ENCODE results near the gene CRISP1. TPM values are rescaled to one million over a fixed set of nuclear protein-coding genes. Genes with fewer than 3 reads are reported as not detected.

The CRISP1 gene
- total and polyA plus RNA-seq, 2 of the 8 experiments (the other 6 are each of a cell fraction or from before 2014, with no cell fraction given) = not detected

DNA sequence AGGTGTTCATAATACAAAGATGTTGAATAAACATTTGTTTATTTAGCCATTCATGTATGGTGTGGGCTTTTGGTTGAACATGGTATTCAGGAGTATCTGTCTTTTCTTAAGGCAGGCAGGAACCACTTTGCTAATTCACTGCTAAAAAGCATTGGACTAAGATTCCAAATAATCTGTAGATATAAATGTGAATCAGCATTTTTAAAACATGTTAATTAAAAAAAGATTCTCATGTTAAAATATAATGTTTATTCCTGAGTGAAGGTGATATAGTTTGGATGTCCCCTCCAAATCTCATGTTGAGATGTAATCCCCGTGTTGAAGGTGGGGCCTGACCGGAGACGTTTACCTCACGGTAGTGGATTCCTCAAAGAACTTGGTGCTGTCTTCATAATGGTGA lies 19.3 kb downstream of the CRISP1 start:
- H3K23me2 ChIP-seq (ENCODE audit: low read depth, low read length) = no peaks in the 10 kb centered on the region
- no peak overlapping the region for H3K14ac ChIP-seq (ENCODE audit: insufficient read length)
- no peak overlapping the region for H2BK120ac ChIP-seq (replicated peaks; ENCODE audit: low read depth, low read length)
- ChIA-PET CTCF (ENCODE audit: partially characterized antibody) (interaction anchor here (0.6 to 1.6 kb wide), 6 partner anchors 108 to 316 kb away, joined by 3 to 6 read pairs (median 4); no protein-coding TSS in a partner anchor), POLR2A (ENCODE audit: partially characterized antibody) (no interaction called here)
- no peak overlapping the region for H2AFZ ChIP-seq (ENCODE audit: low read length)
- no peaks in the 10 kb centered on the region for H4K20me1 ChIP-seq (replicated peaks in 1 of 2; ENCODE audit: control insufficient read depth in 1 of 2, insufficient read depth in 2 of 2, low read length in 2 of 2)
- no peak overlapping the region for H3K56ac ChIP-seq (replicated peaks; ENCODE audit: insufficient read length, low read depth, low read length)
- 92% methylated on average over 4 of the region's 4 CpGs; no CpG with 5 or more reads in 1 of the 2 experiments for WGBS, 2 experiments (ENCODE audit: extremely low coverage in 1 of 2, insufficient coverage in 1 of 2, insufficient read length in 1 of 2, insufficient replicate concordance in 2 of 2, low coverage in 1 of 2, low lambda C conversion rate in 2 of 2, missing lambda C conversion rate in 1 of 2)
- H3K4me1 ChIP-seq (replicated peaks in 1 of 4; ENCODE audit: control insufficient read depth in 3 of 4, insufficient read depth in 4 of 4, low read length in 3 of 4) = no peaks in the 10 kb centered on the region
- H3K23ac ChIP-seq (ENCODE audit: insufficient read length) = no peak overlapping the region
- no peaks in the 10 kb centered on the region for H3K79me1 ChIP-seq (ENCODE audit: low read depth, low read length)
- H3K79me2 ChIP-seq (ENCODE audit: control insufficient read depth in 1 of 2, insufficient read depth in 2 of 2, low read length in 2 of 2) = no peaks in the 10 kb centered on the region
- no peak overlapping the region for H4K8ac ChIP-seq (ENCODE audit: extremely low read depth, insufficient read depth, low read length)
- no peak overlapping the region for H2BK12ac ChIP-seq (ENCODE audit: low read depth, low read length)
- no peak overlapping the region for H3K4ac ChIP-seq (replicated peaks; ENCODE audit: insufficient read length, low read depth, low read length)
- H3K4me2 ChIP-seq (ENCODE audit: insufficient read depth in 1 of 2, low read depth in 2 of 2, low read length in 2 of 2) = no peak overlapping the region
- H3K4me3 ChIP-seq (ENCODE audit: extremely low read depth in 1 of 4, insufficient read depth in 2 of 4, low read depth in 3 of 4, low read length in 4 of 4) = no peak overlapping the region
- no peak overlapping the region for H4K5ac ChIP-seq (ENCODE audit: insufficient read length, low read depth, low read length)
- H2AK5ac ChIP-seq (ENCODE audit: low read depth, low read length) = no peak overlapping the region
- H3K9ac ChIP-seq (replicated peaks in 1 of 4; ENCODE audit: extremely low read depth in 1 of 4, low read depth in 3 of 4, low read length in 3 of 4) = no peak overlapping the region
- H2BK15ac ChIP-seq (ENCODE audit: low read length) = no peak overlapping the region
- no peaks in the 10 kb centered on the region for H3K27me3 ChIP-seq (replicated peaks in 1 of 4; ENCODE audit: control insufficient read depth in 3 of 4, extremely low read depth in 1 of 4, insufficient read depth in 3 of 4, low read length in 3 of 4)
- no peak overlapping the region for H3K27ac ChIP-seq (ENCODE audit: low read depth, low read length)
- no peaks in the 10 kb centered on the region for H3K36me3 ChIP-seq (ENCODE audit: control insufficient read depth in 2 of 4, insufficient read depth in 4 of 4, low read length in 3 of 4)
- H3K9me3 ChIP-seq (ENCODE audit: insufficient read depth in 2 of 2, low read depth in 1 of 2, low read length in 1 of 2) = peaks cover 0 to 4% of the 10 kb centered on the region in 2 experiments; a peak in 2 of 4 replicates
- no peak overlapping the region for H3K18ac ChIP-seq (ENCODE audit: extremely low read depth, low read length)
- no peak overlapping the region for H2BK20ac ChIP-seq (ENCODE audit: low read length)
- no peak overlapping the region for H4K91ac ChIP-seq (replicated peaks; ENCODE audit: insufficient read length, low read length)
- DNase-seq (ENCODE audit: low read depth in 1 of 2, low spot score in 2 of 2) = no peak
- no peak for FAIRE-seq
- no peak overlapping the region for H2BK5ac ChIP-seq (ENCODE audit: low read depth, low read length)
- TF ChIP-seq JUN (IDR thresholded peaks at IDR 0.05; ENCODE audit: low read depth, low read length) = no peak
- no peak for TF ChIP-seq SIN3A (conservative IDR thresholded peaks at IDR 0.05 in 1 of 2, IDR thresholded peaks at IDR 0.05 in 1 of 2; ENCODE audit: low read depth in 1 of 2, low read length in 2 of 2)
- TF ChIP-seq TAF7 (optimal IDR thresholded peaks at IDR 0.05; ENCODE audit: borderline replicate concordance, low read depth, low read length) = no peak
- no peak for TF ChIP-seq EGR1 (IDR thresholded peaks at IDR 0.05; ENCODE audit: borderline replicate concordance, low read depth, low read length)
- TF ChIP-seq, protein P1, sequence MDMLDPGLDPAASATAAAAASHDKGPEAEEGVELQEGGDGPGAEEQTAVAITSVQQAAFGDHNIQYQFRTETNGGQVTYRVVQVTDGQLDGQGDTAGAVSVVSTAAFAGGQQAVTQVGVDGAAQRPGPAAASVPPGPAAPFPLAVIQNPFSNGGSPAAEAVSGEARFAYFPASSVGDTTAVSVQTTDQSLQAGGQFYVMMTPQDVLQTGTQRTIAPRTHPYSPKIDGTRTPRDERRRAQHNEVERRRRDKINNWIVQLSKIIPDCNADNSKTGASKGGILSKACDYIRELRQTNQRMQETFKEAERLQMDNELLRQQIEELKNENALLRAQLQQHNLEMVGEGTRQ (IDR thresholded peaks at IDR 0.05; ENCODE audit: low read length) = no peak
- TF ChIP-seq KDM4A (IDR thresholded peaks at IDR 0.05; ENCODE audit: low read depth, low read length, severe bottlenecking) = no peak
- TF ChIP-seq, protein P2, sequence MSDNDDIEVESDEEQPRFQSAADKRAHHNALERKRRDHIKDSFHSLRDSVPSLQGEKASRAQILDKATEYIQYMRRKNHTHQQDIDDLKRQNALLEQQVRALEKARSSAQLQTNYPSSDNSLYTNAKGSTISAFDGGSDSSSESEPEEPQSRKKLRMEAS (IDR thresholded peaks at IDR 0.05) = no peak
- no peak for TF ChIP-seq GABPA (IDR thresholded peaks at IDR 0.05; ENCODE audit: borderline replicate concordance, insufficient read depth, low read length)
- TF ChIP-seq SIRT6 (IDR thresholded peaks at IDR 0.05; ENCODE audit: low read length) = no peak
- no peak for TF ChIP-seq FOSL1 (IDR thresholded peaks at IDR 0.05; ENCODE audit: insufficient read depth, low read depth, low read length)
- TF ChIP-seq RXRA (IDR thresholded peaks at IDR 0.05; ENCODE audit: insufficient read depth, low read depth, low read length) = no peak
- TF ChIP-seq SP4 (IDR thresholded peaks at IDR 0.05; ENCODE audit: low read length) = no peak
- TF ChIP-seq PHF8 (conservative IDR thresholded peaks at IDR 0.05; ENCODE audit: low read depth, low read length) = no peak

All from H1 (cell line).